AML-193 (cell line): Measurements from ENCODE around the gene LRBA.
A peak's percentile ranks its signal among the peaks of the same experiment; 100 is the strongest.
"Not testable (repeated sequence)": the region's sequence is repeated elsewhere in the genome, so short reads cannot be mapped to it uniquely, and the experiment has no call there.

Source experiments
- DNase-seq, 2 experiments: peaks; one replicate each; lab custom pipeline; 2025; lab: John Stamatoyannopoulos, UW

The LRBA gene

GRCh38 chr4:150801833-150802232, 213.3 kb downstream of the LRBA start:
- DNase-seq, result no peak

DNA sequence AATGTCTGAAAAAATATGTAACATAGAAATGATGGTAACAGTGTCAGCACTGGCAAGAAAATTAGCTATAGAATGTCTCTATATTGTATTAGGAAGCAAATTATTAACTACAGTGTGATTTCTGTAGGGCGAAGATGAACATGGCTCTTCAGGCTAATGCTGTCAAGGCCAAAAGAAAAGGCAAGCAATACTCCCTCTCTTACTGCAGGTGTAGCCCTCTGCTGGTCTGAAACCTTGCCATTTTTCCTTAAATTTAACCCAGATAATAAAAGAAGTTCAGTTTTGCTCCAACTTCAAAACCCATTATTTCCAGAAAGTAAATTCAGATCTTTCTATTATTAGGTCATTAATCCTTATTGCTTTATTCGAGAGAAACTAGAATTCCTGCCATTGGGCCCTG, 215.9 kb downstream of the LRBA start:
- DNase-seq, result no peak

DNA sequence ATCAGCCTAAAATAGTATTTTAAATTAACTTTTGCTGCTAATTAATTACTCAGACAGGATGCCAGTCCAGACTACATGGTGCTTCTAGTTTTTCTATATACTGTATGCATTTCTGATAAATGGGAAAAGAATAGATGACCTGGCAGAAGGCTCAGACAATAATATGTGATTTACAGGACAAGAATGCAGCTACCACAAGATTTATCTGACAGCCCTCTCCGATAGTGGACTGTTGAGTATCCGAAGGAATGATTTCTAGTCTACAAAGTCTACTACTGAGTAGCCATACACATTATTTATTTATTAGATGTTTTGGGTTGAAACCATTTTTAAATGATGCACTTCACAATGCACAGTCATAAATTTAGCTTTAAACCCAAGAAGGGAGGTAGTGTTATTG, 220.4 kb downstream of the LRBA start:
- no peak for DNase-seq

DNA sequence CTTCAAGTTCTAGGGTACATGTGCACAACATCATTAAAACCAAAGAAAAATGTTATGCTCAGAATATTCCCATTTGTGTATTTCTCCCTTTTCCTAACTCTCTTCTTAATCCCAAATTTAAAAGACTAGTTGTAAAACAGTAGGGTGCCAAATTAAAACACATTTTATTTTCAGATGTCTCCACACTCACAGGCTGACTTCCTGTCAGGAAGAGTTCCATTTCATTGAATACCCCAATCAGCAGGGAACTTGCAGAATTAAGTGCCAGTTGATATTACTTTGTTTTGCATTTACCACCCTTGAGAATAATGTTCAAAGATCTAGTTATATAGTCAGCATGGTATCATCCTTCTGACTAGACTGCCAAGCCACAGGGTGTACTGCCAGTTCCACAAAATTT, 225.2 kb downstream of the LRBA start:
- DNase-seq, result no peak

- no peak for DNase-seq
Measured at GRCh38 chr4:150784939-150785338, 230.1 kb downstream of the LRBA start.

DNA sequence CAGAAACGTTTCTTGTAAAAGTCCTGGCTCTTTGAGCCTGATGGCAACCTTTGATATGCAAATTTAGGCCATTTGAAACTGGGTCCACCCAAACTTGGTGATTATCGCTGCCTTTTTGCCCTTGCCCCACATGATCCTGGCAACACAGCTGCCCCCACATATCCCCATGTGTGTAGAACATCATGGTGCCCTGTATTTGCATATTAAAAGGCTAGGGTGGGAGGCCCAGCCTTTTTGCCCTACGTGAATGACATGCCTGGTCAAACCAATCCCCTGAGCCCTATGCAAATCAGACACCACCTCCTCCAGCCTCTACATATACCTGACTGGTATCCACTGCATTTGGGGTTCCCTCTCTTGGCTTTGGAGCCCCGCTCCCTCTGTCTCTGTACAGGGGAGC, 230.8 kb downstream of the LRBA start:
- no peak for DNase-seq

- no peak for DNase-seq
Measured at GRCh38 chr4:150782921-150783320, 232.2 kb downstream of the LRBA start.

- DNase-seq, result no peak
Measured at GRCh38 chr4:150782311-150782710, 232.8 kb downstream of the LRBA start.

GRCh38 chr4:150781191-150781590, 233.9 kb downstream of the LRBA start:
- DNase-seq, result no peak

GRCh38 chr4:150779707-150780106, 235.4 kb downstream of the LRBA start:
- DNase-seq, result no peak

DNA sequence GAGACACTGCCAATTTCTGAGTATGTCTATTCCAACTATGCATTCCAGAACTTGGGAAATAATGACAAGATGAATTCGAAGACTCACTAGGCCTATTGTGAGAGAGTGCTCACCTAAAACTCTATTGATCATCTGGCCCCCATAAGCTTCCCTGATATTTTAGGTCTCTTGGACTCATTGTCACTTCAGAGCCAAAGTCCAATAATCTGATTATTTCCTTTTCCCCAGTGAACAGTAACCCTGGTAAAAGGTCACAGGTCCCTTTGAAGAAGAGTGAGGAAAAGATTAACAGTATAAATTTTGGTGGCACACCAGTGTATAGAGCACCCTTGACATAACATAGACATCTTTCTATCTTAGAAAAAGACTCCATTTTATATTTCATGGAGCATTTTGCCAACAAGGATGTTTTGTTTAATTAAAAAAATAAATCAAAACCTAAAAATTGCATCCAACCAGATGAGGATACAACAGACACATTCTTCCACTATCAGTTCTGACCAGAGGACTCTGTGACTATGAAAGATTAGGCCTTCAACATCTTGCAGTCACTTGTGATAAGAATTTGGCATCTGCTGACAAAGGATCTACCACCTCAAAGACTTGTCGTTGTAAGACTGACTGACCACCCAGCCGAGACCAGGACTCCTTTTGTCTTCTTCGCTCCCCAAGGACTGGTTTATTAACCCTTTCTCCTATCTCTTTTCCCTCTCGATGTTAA, 241.2 kb downstream of the LRBA start:
- no peak for DNase-seq

DNA sequence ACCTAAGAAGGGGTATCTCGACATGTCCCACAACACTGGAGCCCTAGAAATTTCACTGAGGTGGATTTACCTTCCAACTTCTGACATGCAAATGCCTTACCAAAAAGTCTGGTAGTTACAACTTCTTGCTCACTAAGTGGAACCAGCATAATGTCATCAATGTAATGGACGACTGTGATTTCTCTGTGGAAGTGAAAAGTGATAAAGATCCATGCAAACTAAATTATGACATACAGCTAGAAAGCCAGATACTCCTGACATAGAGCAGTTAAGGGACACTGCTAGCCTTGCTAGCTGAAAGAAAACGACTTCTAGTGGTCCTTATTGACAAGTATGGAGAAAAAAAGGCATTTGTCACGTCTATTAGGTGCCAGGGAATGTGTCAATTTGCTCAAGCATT, 242.1 kb downstream of the LRBA start:
- no peak for DNase-seq

DNA sequence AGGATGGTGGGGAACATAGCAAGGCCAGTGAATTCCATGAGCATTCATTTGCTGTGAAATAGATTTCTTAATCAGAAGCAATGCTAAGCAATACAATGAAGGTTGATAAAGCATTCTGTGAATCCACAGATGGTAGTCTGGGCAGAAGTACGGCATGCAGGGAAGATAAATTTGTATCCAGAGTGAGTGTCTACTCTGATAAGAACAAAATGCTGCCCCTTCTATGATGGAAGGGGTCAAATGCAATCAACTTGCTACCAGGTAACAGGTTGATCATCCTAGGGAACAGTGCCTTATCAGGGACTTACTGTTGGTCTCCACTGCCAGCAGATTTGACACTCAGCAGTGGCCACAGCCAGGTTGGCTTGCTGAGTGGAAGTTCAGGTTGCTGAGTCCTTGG, 243.7 kb downstream of the LRBA start:
- DNase-seq, result no peak

DNA sequence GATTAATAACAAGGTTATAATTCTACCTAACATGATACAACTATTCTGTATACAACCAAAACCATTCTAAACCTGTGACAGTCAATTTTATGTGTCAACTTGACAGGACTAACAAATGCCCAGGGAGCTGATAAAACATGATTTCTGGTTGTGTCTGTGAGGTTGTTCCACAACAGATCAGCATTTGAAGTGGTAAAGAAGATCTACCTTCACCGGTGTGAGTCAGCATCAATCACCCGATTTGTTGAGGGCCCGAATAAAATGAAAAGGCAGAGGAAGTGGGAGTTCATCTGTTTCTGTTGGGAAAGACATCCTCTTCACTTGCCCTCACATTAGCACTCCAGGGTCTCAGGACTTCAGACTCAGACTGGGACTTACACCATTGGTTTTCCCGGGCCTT, 245.2 kb downstream of the LRBA start:
- no peak for DNase-seq

- DNase-seq, result peak; percentile 28 to 40
Measured at GRCh38 chr4:150769248-150769647, 245.8 kb downstream of the LRBA start.

- no peak for DNase-seq
Measured at GRCh38 chr4:150768497-150768896, 246.6 kb downstream of the LRBA start.

DNA sequence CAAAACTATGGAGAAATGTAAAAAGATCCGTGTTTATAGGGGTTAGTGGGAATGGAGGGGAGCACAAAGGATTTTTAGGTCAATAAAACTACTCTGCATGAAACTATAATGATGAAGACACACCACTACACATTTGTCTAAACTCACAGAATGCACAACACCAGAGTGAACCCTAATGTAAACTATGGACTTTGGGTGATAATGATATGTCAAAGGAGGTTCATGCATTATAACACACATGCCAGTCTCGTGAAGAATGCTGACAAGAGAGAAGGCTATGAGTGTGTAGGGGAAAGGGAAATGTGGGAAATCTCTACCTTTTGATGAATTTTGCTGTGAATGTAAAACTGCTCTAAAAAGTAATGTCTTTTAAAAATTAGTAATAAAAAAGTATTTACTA, 249.9 kb downstream of the LRBA start:
- no peak for DNase-seq

DNA sequence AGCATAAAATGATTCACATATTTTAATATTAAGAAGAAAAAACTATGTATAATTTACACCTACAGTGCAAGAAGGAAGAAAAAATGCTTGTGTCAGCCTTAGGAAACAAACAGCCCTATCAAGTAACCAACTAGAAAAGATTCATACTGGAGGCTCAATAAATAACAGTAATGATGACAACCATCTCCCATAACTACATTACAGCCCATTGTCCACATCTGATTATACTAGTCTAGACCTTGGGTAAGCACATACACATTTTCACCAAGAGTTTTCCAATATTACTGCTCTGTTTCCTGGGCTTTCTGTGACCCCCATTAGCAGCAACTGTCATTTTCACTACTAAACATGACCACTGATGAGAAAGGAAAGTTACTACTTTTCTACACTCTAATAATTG, 263.4 kb downstream of the LRBA start:
- no peak for DNase-seq

- no peak for DNase-seq
Measured at GRCh38 chr4:150750824-150751223, 264.3 kb downstream of the LRBA start.

- DNase-seq, result no peak
Measured at GRCh38 chr4:150746156-150746555, 268.9 kb downstream of the LRBA start.

DNA sequence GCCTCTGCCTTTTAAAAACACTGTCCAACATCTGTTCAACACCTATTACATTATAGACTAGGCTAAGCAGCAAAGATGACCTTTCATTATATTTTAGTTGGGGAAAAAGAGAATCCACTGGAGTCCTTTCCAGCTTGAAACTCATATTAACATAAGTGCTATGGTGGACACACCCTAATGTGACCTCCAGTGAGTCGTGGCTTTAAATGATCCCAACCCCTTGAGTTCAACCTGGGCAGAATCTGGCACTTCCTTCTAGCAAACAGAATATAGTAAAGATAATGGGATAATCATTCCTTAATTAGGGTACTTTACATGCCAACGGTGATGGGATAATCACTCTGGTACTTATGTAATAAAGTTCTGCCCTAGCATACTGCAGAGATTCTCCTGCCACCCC, 270.5 kb downstream of the LRBA start:
- DNase-seq, result no peak

DNA sequence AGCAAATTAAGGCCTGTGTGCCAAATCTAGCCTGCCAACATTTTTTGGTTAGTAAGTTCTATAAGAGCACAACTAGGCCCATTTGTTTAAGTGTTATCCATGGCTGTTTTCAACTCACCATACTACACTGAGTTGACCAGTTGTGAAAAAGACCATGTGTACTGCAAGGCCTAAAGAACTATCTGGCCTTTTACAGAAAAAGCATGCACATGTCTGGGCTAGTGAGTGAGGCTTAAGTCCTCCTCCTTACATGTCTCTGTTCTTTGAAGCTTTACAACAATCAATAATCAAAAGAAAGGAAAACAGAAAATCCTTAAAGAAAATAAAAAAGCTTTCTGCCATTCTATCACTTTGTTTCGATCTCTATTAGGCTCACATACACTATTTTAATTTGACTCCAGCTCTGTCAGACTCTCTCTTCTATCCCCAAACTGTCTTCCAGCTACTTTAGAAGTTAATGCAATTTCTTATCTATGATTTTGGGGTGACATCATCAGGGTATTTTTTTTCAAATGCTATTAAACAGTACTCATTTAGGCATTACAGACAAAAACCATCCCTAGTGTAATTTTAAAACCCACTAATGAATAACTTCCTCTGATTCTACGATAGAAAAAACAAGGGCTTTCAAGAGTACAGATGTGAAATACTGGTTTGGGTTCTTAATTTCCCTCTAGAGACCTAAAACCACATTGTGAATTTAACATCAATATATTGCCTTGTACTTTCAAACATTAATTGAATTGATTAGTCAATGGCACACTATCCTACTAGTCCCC, 271.3 kb downstream of the LRBA start:
- no peak for DNase-seq

- DNase-seq, result not testable (repeated sequence)
Measured at GRCh38 chr4:150742930-150743329, 272.2 kb downstream of the LRBA start.

- no peak for DNase-seq
Measured at GRCh38 chr4:150739591-150739990, 275.5 kb downstream of the LRBA start.
